Motor neuron (in vitro differentiated cells): ENCODE data around the gene RLN2. TPM values are rescaled to one million over a fixed set of nuclear protein-coding genes. Genes with fewer than 3 reads are reported as not detected.
"Not testable (repeated sequence)": the region's sequence is repeated elsewhere in the genome, so short reads cannot be mapped to it uniquely, and the experiment has no call there.

Experiments
- ATAC-seq, 8 experiments: fragments of 200-7000 bp; cut with Tn5 transposase; replicated peaks in 6 of 8; 2 replicates each; pipeline ENCODE4 v1.8.0; 2021; ENCODE audit warnings: mild to moderate bottlenecking in 8 of 8, moderate library complexity in 8 of 8
- H3K27ac ChIP-seq, 2 donors: fragments of 250-450 bp; sonication (Bioruptor Pico); 2 replicates each; pipeline ENCODE4 v1.9.0; 2021; ENCODE audit warnings: antibody characterized with exemption in 2 of 2, mild to moderate bottlenecking in 2 of 2, moderate library complexity in 1 of 2
- H3K4me1 ChIP-seq, 2 donors: fragments of 250-450 bp; sonication (Bioruptor Pico); replicated peaks in 1 of 2; 2 replicates each; pipeline ENCODE4 v1.6.1; 2021; ENCODE audit warnings: antibody characterized with exemption in 2 of 2, mild to moderate bottlenecking in 2 of 2, moderate library complexity in 1 of 2
- H3K4me3 ChIP-seq, 5 donors: fragments of 250-450 bp; sonication (Bioruptor Pico); 2 replicates each; pipeline ENCODE4 v1.9.0; 2021; ENCODE audit warnings: antibody characterized with exemption in 5 of 5, mild to moderate bottlenecking in 5 of 5, moderate library complexity in 4 of 5
- WGBS, 10 experiments: fragments of 450-650 bp; shearing (Covaris generic); methylation state at CpG; one replicate each; pipeline ENCODE4 v1.0.0; 2022; 5-methylcytosine and 5-hydroxymethylcytosine counted together
- in situ Hi-C, 9 experiments: fragments of 400-800 bp; cut with MboI; loops; one replicate each; pipeline ENCODE4 v1.15.0; 2021; ENCODE audit warnings: low sequenced_read_pairs in 9 of 9, low pct_unique_long_range_greater_than_20kb in 2 of 9; ENCODE audit not compliant: unreplicated experiment in 9 of 9
- total RNA-seq, 8 experiments: library from RNA; unstranded; fragments of 300-600 nt; gene quantifications; 2 replicates each; pipeline versions ENCODE4 v1.2.3 to v1.2.4, GENCODE V29; 2022

RLN2 gene
- total RNA-seq, result under 1 TPM in 4 of 8 experiments, not detected in 4; 0.18 to 0.91 (median 0.63) TPM

GRCh38 chr9:5303840-5304795 is at the start of gene RLN2:
Gene RLN2, minus strand, starts transcription at chr9:5304716. Its CDS starts 136 bp downstream, at chr9:5304580.
- in situ Hi-C loops, H3K27ac ChIP-seq, H3K4me1 ChIP-seq: not testable (repeated sequence)
- peak within 1 kb of the TSS in 1 of 5 donors; percentile 29 for H3K4me3 ChIP-seq
- WGBS, 10 experiments, result 75 to 94% methylated on average over 3 to 5 of the region's 50 CpGs; no CpG with 5 or more reads in 8 of the 10 experiments
- ATAC-seq, result peak; percentile 99 to 100 (median 100)

- no peak for ATAC-seq
- 40 to 100% (median 85%) methylated on average over 1 to 2 of the region's 2 CpGs; no CpG with 5 or more reads in 3 of the 10 experiments for WGBS, 10 experiments
- Histone ChIP-seq H3K4me3 (no peak overlapping the region), H3K27ac (no peak overlapping the region), H3K4me1 (no peaks in the 10 kb centered on the region)
- in situ Hi-C loops, result no loop called here
Observed at GRCh38 chr9:5354184-5354583, 49.7 kb upstream of the RLN2 start.

GRCh38 chr9:5352637-5353248 is 48.2 kb upstream of the RLN2 start:
- Histone ChIP-seq H3K4me1 (no peaks in the 10 kb centered on the region), H3K27ac (no peak overlapping the region), H3K4me3 (no peak overlapping the region)
- in situ Hi-C loops, result no loop called here
- no peak for ATAC-seq
- WGBS, 10 experiments, result 80 to 100% (median 87%) methylated on average over 1 of the region's 1 CpG; no CpG with 5 or more reads in 4 of the 10 experiments

- peak; percentile 100 for ATAC-seq
- H3K4me1 ChIP-seq, in situ Hi-C loops, H3K27ac ChIP-seq: not testable (repeated sequence)
- WGBS, 10 experiments, result 40 to 80% (median 44%) methylated on average over 2 to 7 of the region's 50 CpGs; no CpG with 5 or more reads in 7 of the 10 experiments
- peak within 1 kb of the TSS; percentile 14 to 30 (median 23) for H3K4me3 ChIP-seq
Observed at GRCh38 chr9:5338992-5339981, 34.8 kb upstream of the RLN2 start, which contains the start of gene RLN1. Gene RLN1, minus strand, starts transcription at chr9:5339876. Its CDS starts 130 bp downstream, at chr9:5339746.

- no peak for ATAC-seq
- Histone ChIP-seq H3K4me3 (no peak overlapping the region), H3K4me1 (no peaks in the 10 kb centered on the region), H3K27ac (no peak overlapping the region)
- in situ Hi-C loops, result no loop called here
- WGBS, 10 experiments, result 61 to 100% (median 82%) methylated on average over 1 to 4 of the region's 4 CpGs; no CpG with 5 or more reads in 2 of the 10 experiments
Observed at GRCh38 chr9:5336688-5337087, 32.2 kb upstream of the RLN2 start.

GRCh38 chr9:5331276-5331675 is 26.8 kb upstream of the RLN2 start:
- WGBS, 10 experiments, result 40 to 100% (median 90%) methylated on average over 1 to 3 of the region's 3 CpGs; no CpG with 5 or more reads in 4 of the 10 experiments
- H3K4me1 ChIP-seq, H3K27ac ChIP-seq, in situ Hi-C loops, H3K4me3 ChIP-seq, ATAC-seq: not testable (repeated sequence)

- 13 to 88% (median 26%) methylated on average over 2 to 9 of the region's 10 CpGs; no CpG with 5 or more reads in 3 of the 10 experiments for WGBS, 10 experiments
Observed at GRCh38 chr9:5326893-5327548, 22.5 kb upstream of the RLN2 start.

GRCh38 chr9:5326187-5326586 is 21.7 kb upstream of the RLN2 start:
- Histone ChIP-seq H3K27ac (no peak overlapping the region), H3K4me3 (no peak overlapping the region), H3K4me1 (no peaks in the 10 kb centered on the region)
- ATAC-seq, result no peak
- in situ Hi-C loops, result no loop called here

More at GRCh38 chr9:5326893-5327548, 22.5 kb upstream of the RLN2 start:
- Histone ChIP-seq H3K4me1 (no peaks in the 10 kb centered on the region), H3K27ac (no peak overlapping the region), H3K4me3 (no peak overlapping the region)
- ATAC-seq, result peak in 2 of 8 experiments; percentile 47 to 65
- in situ Hi-C loops, result no loop called here

- in situ Hi-C loops, H3K4me1 ChIP-seq, H3K4me3 ChIP-seq, ATAC-seq, H3K27ac ChIP-seq: not testable (repeated sequence)
- WGBS, 10 experiments, result 17 to 92% (median 46%) methylated on average over 1 of the region's 1 CpG; no CpG with 5 or more reads in 6 of the 10 experiments
Observed at GRCh38 chr9:5321601-5322000, 17.1 kb upstream of the RLN2 start.

- no peak overlapping the region for H3K4me3 ChIP-seq
- in situ Hi-C loops, result no loop called here
- 0 to 22% (median 0%) methylated on average over 1 of the region's 1 CpG; no CpG with 5 or more reads in 2 of the 10 experiments for WGBS, 10 experiments
- H3K4me1 ChIP-seq, result no peaks in the 10 kb centered on the region
- ATAC-seq, result no peak
- no peak overlapping the region for H3K27ac ChIP-seq
Observed at GRCh38 chr9:5321058-5321457, 16.5 kb upstream of the RLN2 start.

- H3K4me3 ChIP-seq, in situ Hi-C loops, ATAC-seq, H3K27ac ChIP-seq, H3K4me1 ChIP-seq: not testable (repeated sequence)
- 40 to 100% (median 100%) methylated on average over 1 of the region's 1 CpG; no CpG with 5 or more reads in 5 of the 10 experiments for WGBS, 10 experiments
Observed at GRCh38 chr9:5316406-5316805, 11.9 kb upstream of the RLN2 start.
